Measurements from ENCODE around the gene RGS5. TPM values are rescaled to one million over a fixed set of nuclear protein-coding genes. Genes with fewer than 3 reads are reported as not detected.

Gene RGS5
- total and polyA plus RNA-seq, 4 donors, result 4.6 to 12.7 (median 7.4) TPM

GRCh38 chr1:163104385-163105099 is 98.2 kb downstream of the RGS5 start:
- DNase-seq (ENCODE audit: low spot score), result no peak
- H3K4me3 ChIP-seq (ENCODE audit: low read depth in 1 of 3, low read length in 3 of 3), result no peak overlapping the region
- H3K9ac ChIP-seq (ENCODE audit: low read depth in 1 of 2, low read length in 2 of 2), result no peak overlapping the region
- H3K27me3 ChIP-seq (ENCODE audit: control insufficient read depth in 4 of 4, insufficient read depth in 4 of 4, low read length in 3 of 4), result no peaks in the 10 kb centered on the region
- peaks cover 0 to 4% (median 0%) of the 10 kb centered on the region in 4 donors for H3K9me3 ChIP-seq (ENCODE audit: control insufficient read depth in 4 of 4, low read length in 3 of 4)
- TF ChIP-seq JUND (IDR thresholded peaks at IDR 0.05), result no peak
- 46% methylated on average over 4 of the region's 4 CpGs for WGBS
- no peak overlapping the region for H3K27ac ChIP-seq (ENCODE audit: low read depth in 1 of 2, low read length in 2 of 2)
- H3K4me1 ChIP-seq (ENCODE audit: control insufficient read depth in 4 of 4, insufficient read depth in 4 of 4, low read length in 3 of 4), result no peaks in the 10 kb centered on the region
- no peaks in the 10 kb centered on the region for H3K36me3 ChIP-seq (ENCODE audit: control insufficient read depth in 4 of 4, insufficient read depth in 3 of 4, low read depth in 1 of 4, low read length in 3 of 4)

- H3K36me3 ChIP-seq (ENCODE audit: control insufficient read depth in 4 of 4, insufficient read depth in 3 of 4, low read depth in 1 of 4, low read length in 3 of 4), result no peaks in the 10 kb centered on the region
- 59% methylated on average over 1 of the region's 1 CpG for WGBS
Measured at GRCh38 chr1:163102590-163102989, 100.1 kb downstream of the RGS5 start.

GRCh38 chr1:163095213-163095612 is 107.5 kb downstream of the RGS5 start:
- no peak for DNase-seq (ENCODE audit: low spot score)
- TF ChIP-seq RXRA (IDR thresholded peaks at IDR 0.05), result no peak
- TF ChIP-seq ZBTB33 (IDR thresholded peaks at IDR 0.05), result no peak
- no peak for TF ChIP-seq RAD21 (IDR thresholded peaks at IDR 0.05)
- no peak for TF ChIP-seq FOXA2 (IDR thresholded peaks at IDR 0.05)
- no peak for TF ChIP-seq HNF4G (IDR thresholded peaks at IDR 0.05)
- no peak for TF ChIP-seq NR2F2 (IDR thresholded peaks at IDR 0.05)
- TF ChIP-seq SP1 (IDR thresholded peaks at IDR 0.05), result no peak
- TF ChIP-seq FOXA1 (IDR thresholded peaks at IDR 0.05), result no peak
- TF ChIP-seq ATF3 (IDR thresholded peaks at IDR 0.05), result no peak
- TF ChIP-seq TAF1 (conservative IDR thresholded peaks at IDR 0.05), result no peak
- TF ChIP-seq YY1 (IDR thresholded peaks at IDR 0.05), result no peak
- TF ChIP-seq GABPA (IDR thresholded peaks at IDR 0.05 in 1 of 2, conservative IDR thresholded peaks at IDR 0.05 in 1 of 2), result no peak
- no peak for TF ChIP-seq CTCF (IDR thresholded peaks at IDR 0.05; ENCODE audit: low read depth, low read length, missing input control)
- TF ChIP-seq JUND (IDR thresholded peaks at IDR 0.05), result no peak
- TF ChIP-seq MAX (IDR thresholded peaks at IDR 0.05), result no peak
- Histone ChIP-seq H3K9me3 (ENCODE audit: control insufficient read depth in 4 of 4, low read length in 3 of 4) (no peaks in the 10 kb centered on the region), H3K27me3 (ENCODE audit: control insufficient read depth in 4 of 4, insufficient read depth in 4 of 4, low read length in 3 of 4) (peaks cover 0 to 3% (median 0%) of the 10 kb centered on the region in 4 donors), H3K4me3 (ENCODE audit: low read depth in 1 of 3, low read length in 3 of 3) (no peak overlapping the region), H3K4me1 (ENCODE audit: control insufficient read depth in 4 of 4, insufficient read depth in 4 of 4, low read length in 3 of 4) (no peaks in the 10 kb centered on the region), H3K9ac (ENCODE audit: low read depth in 1 of 2, low read length in 2 of 2) (no peak overlapping the region), H3K27ac (ENCODE audit: low read depth in 1 of 2, low read length in 2 of 2) (no peak overlapping the region), H3K36me3 (ENCODE audit: control insufficient read depth in 4 of 4, insufficient read depth in 3 of 4, low read depth in 1 of 4, low read length in 3 of 4) (no peaks in the 10 kb centered on the region)
- WGBS, result 79% methylated on average over 1 of the region's 1 CpG

More at GRCh38 chr1:163102590-163102989, 100.1 kb downstream of the RGS5 start:
- Histone ChIP-seq H3K9me3 (ENCODE audit: control insufficient read depth in 4 of 4, low read length in 3 of 4) (no peaks in the 10 kb centered on the region), H3K27me3 (ENCODE audit: control insufficient read depth in 4 of 4, insufficient read depth in 4 of 4, low read length in 3 of 4) (no peaks in the 10 kb centered on the region), H3K27ac (ENCODE audit: low read depth in 1 of 2, low read length in 2 of 2) (no peak overlapping the region), H3K9ac (ENCODE audit: low read depth in 1 of 2, low read length in 2 of 2) (no peak overlapping the region), H3K4me1 (ENCODE audit: control insufficient read depth in 4 of 4, insufficient read depth in 4 of 4, low read length in 3 of 4) (no peaks in the 10 kb centered on the region), H3K4me3 (ENCODE audit: low read depth in 1 of 3, low read length in 3 of 3) (no peak overlapping the region)
- no peak for DNase-seq (ENCODE audit: low spot score)
- no peak for TF ChIP-seq TAF1 (conservative IDR thresholded peaks at IDR 0.05)

Measured in liver (tissue), 9 donors.